Right lung (tissue), 5 donors: ENCODE measurements around the gene SBF1. TPM values are rescaled to one million over a fixed set of nuclear protein-coding genes. Genes with fewer than 3 reads are reported as not detected.
"Not testable (repeated sequence)": the region's sequence is repeated elsewhere in the genome, so short reads cannot be mapped to it uniquely, and the experiment has no call there.

Source experiments
- DNase-seq, 2 donors: peaks; one replicate each; pipeline ENCODE4 v3.0.0-alpha.2; 2013
- polyA plus RNA-seq, 5 donors: library from polyadenylated mRNA; unstranded; fragments of 120-200 nt; gene quantifications; one replicate each; pipeline versions ENCODE4 v1.2.1 to v1.2.3, GENCODE V29; 2013; ENCODE audit warnings: inconsistent platforms in 1 of 5, low replicate concordance in 1 of 5; ENCODE audit not compliant: insufficient read length in 5 of 5, insufficient read depth in 1 of 5

SBF1 gene
- polyA plus RNA-seq, 5 donors, result 22.9 to 48.0 (median 37.1) TPM

DNA sequence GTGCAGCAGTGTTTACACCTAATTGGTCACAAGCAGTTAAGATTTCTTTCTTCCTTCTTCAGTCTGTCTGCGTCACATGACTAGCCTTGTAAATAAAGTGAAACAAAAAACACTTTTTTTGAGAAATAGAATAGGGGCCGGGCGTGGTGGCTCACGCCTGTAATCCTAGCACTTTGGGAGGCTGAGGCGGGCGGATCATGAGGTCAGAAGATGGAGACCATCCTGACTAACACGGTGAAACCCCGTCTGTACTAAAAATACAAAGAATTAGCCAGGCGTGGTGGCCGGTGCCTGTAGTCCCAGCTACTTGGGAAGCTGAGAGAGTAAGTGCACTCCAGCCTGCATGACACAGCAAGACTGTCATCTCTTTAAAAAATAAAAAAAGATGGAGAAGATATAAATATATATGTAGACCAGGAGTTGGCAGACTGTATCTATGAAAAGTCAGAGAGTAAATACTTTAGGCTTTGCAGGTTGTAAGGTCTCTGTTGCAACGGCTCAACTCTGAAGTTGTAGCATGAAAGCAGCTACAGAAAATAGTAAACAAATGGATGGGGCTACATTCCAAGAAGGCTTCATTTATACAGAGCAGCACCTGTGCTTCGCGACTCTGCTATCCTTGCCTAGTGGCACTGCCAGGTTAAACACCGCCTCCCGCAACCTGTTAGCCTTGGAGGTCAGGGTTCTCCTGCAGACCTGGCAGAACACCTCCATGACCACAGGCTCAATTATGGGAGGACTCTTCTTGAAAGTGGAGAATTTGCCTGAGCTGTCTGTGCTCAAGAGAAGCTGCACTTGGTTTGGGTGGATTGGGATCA is 75.8 kb downstream of the SBF1 start:
- DNase-seq, result no peak

GRCh38 chr22:50397371-50398060 is 77.3 kb downstream of the SBF1 start:
- DNase-seq, result not testable (repeated sequence)

GRCh38 chr22:50396751-50397370 is 78.0 kb downstream of the SBF1 start:
- no peak for DNase-seq

Other genes starting within 250 kb of the SBF1 start
- 10 to 100 TPM; 32.3 to 45.7 (median 44.8) TPM for gene TUBGCP6, start 230.0 kb downstream of the SBF1 start, polyA plus RNA-seq
- 10 to 100 TPM; 19.2 to 42.5 (median 33.6) TPM for gene HDAC10, start 223.8 kb downstream of the SBF1 start, polyA plus RNA-seq
- gene MAPK12, start 213.4 kb downstream of the SBF1 start, polyA plus RNA-seq, result 10 to 100 TPM; 12.7 to 31.8 (median 25.8) TPM
- gene MAPK11, start 204.7 kb downstream of the SBF1 start, polyA plus RNA-seq, result 10 to 100 TPM; 12.2 to 20.1 (median 13.3) TPM
- gene PLXNB2, start 167.4 kb downstream of the SBF1 start, polyA plus RNA-seq, result 100 to 1,000 TPM in 4 of 5 donors, 10 to 100 TPM in 1; 96.7 to 147 (median 137) TPM
- 10 to 100 TPM in 4 of 5 donors, 1 to 10 TPM in 1; 9.3 to 18.0 (median 13.5) TPM for gene DENND6B, start 148.0 kb downstream of the SBF1 start, polyA plus RNA-seq
- 10 to 100 TPM; 33.1 to 54.7 (median 41.0) TPM for gene PPP6R2, start 131.7 kb downstream of the SBF1 start, polyA plus RNA-seq
- gene ADM2, start 6.5 kb upstream of the SBF1 start, polyA plus RNA-seq, result under 1 TPM; 0.21 to 0.85 (median 0.37) TPM
- under 1 TPM in 3 of 5 donors, not detected in 2; 0.08 to 0.18 (median 0.08) TPM for gene MIOX, start 11.8 kb upstream of the SBF1 start, polyA plus RNA-seq
- 10 to 100 TPM; 26.9 to 75.0 (median 45.1) TPM for gene LMF2, start 32.7 kb upstream of the SBF1 start, polyA plus RNA-seq
- 10 to 100 TPM; 35.9 to 54.8 (median 43.3) TPM for gene NCAPH2, start 33.2 kb upstream of the SBF1 start, polyA plus RNA-seq
- gene SCO2, start 50.6 kb upstream of the SBF1 start, polyA plus RNA-seq, result 1 to 10 TPM in 4 of 5 donors, under 1 TPM in 1; 0.33 to 5.9 (median 2.0) TPM
- gene TYMP, start 55.0 kb upstream of the SBF1 start, polyA plus RNA-seq, result 1 to 10 TPM; 1.9 to 6.9 (median 3.2) TPM
- gene KLHDC7B, start 70.9 kb upstream of the SBF1 start, polyA plus RNA-seq, result under 1 TPM in 2 of 5 donors, not detected in 3; 0.04 to 0.05 TPM
- not detected for gene SYCE3, start 87.9 kb upstream of the SBF1 start, polyA plus RNA-seq
- 10 to 100 TPM in 4 of 5 donors, 1 to 10 TPM in 1; 8.8 to 12.4 (median 12.1) TPM for gene CPT1B, start 103.4 kb upstream of the SBF1 start, polyA plus RNA-seq
- 10 to 100 TPM; 75.5 to 84.8 (median 82.1) TPM for gene CHKB, start 107.8 kb upstream of the SBF1 start, polyA plus RNA-seq
- 1 to 10 TPM in 1 of 5 donors, under 1 TPM in 4; 0.56 to 1.1 (median 0.85) TPM for gene MAPK8IP2, start 125.8 kb upstream of the SBF1 start, polyA plus RNA-seq
- gene ARSA, start 153.1 kb upstream of the SBF1 start, polyA plus RNA-seq, result 10 to 100 TPM; 14.2 to 27.7 (median 18.1) TPM
- gene SHANK3, start 197.8 kb upstream of the SBF1 start, polyA plus RNA-seq, result 10 to 100 TPM; 14.0 to 35.7 (median 22.7) TPM